Stimulated activated CD4-positive, alpha-beta T cell treated with anti-CD3 and anti-CD28 coated beads, Interleukin-2, amount 100 ng/mL, for 4 hours (primary cell): ENCODE results near the gene CLEC14A.

Experiments used
- DNase-seq: peaks from one replicate; pipeline ENCODE4 v3.0.0-alpha.2; 2020; ENCODE audit warnings: low read depth

Gene CLEC14A

DNA sequence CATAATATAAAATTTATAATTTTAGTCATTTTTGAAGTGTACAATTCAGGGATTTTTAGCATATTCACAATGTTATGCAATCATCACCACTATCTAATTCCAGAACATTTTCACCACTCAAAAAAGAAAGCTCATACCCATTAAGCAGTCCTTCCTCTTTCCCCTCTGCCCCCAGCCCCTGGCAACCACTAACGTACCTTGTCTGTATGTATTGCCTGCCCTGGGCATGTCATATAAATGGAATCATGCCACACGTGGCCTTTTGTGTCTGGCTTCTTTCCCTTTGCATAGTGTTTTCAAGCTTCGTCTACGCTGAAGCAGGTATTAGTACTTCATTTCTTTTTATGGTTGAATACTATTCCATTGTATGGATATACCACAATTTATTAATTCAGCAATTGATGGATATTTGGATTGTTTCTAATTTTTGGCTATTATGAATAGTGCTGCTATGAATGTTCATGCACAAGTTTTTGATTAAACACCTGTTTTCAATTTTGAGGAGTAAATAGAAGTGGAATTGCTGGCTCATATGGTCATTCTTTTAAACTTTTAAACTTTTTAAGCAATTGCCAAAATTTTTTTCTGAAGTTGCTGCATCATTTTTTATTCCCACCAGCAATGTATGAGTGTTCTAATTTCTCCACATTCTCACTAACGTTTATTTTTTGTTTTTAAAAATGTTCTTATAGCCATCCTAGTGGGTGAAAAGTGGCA lies 49.8 kb downstream of the CLEC14A start:
- no peak for DNase-seq

DNA sequence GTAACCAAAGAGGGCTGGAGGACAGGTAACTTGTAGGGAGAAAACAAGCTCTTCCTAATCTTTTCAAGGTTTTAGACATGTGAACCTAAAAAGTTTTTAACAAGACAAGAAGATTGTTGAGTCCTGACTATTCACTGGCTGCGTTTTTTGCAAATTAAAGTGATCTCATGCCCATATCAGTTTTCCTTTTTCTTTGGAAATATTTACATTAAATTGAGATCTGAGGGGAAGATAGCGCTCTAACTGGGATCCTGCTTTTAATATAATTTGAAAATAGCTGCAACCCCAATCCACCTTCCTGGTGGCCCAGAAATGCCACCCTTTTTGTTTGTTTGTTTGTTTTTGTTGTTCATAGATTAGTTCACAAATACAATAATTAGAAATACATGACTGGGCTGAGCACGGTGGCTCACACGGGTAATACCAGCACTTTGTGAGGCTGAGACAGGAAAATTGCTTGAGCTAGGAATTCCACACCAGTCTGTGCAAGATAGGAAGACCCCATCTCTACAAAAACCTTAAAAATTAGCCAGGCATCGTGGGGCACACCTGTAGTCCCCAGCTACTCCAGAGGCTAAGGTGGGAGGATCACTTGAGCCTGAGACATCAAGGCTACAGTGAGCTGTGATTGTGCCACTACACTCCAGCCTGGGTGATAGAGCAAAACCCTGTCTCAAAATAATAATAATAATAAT lies 50.6 kb downstream of the CLEC14A start:
- DNase-seq: no peak

DNA sequence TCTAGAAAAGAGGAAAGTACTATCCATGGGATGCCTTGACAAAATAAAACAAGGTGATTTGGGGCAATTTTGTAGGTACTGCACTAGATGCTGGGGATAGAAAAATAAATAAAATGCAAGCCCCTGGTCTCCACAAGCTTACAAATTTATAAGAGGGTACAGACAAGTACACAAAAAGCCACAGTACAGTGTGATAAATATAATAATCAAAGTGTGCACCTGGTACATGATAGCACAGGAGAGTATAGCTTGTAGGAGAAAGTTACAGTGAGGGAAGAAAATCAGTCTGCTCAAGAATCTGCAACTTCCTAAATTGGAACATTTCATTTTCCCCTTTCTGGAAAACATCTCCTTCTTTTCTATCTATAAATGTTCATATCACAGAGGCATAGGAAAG lies 51.2 kb downstream of the CLEC14A start:
- DNase-seq: no peak
